Endothelial cell of umbilical vein (primary cell): ENCODE data around the gene SPAM1. TPM values are rescaled to one million over a fixed set of nuclear protein-coding genes. Genes with fewer than 3 reads are reported as not detected.

ENCODE experiments used
- BruUV-seq: library from RNA; stranded (reverse); fragments of 400-500 nt; replicated peaks from 2 replicates; lab custom pipeline; 2021; lab: Mats Ljungman, UMichigan
- CTCF ChIA-PET: fragments of 300-600, 350-600 bp; sonication (Branson Sonifier 250); formaldehyde crosslinking; loops from one replicate; lab custom pipeline; 2021; ENCODE audit warnings: antibody characterized with exemption, inconsistent platforms; lab: Charles Lee
- POLR2A ChIA-PET: fragments of 300-600, 350-600 bp; sonication (Branson Sonifier 250); formaldehyde crosslinking; loops from one replicate; lab custom pipeline; 2021; ENCODE audit warnings: antibody characterized with exemption, inconsistent platforms; lab: Charles Lee
- DNase-seq: peaks from one replicate; pipeline ENCODE4 v3.0.0-alpha.2; 2011; ENCODE audit warnings: low read depth, low spot score
- FAIRE-seq: peaks from 2 replicates; lab custom pipeline; 2011; peaks lifted over from hg19 to GRCh38; lab: Jason Lieb, UNC
- H2AFZ ChIP-seq: 2 replicates; pipeline ENCODE4 v1.6.0; 2012; ENCODE audit warnings: low read depth, low read length, control low read depth, inconsistent platforms
- H3K27ac ChIP-seq: 2 replicates; pipeline ENCODE4 v1.5.1; 2011; ENCODE audit warnings: low read depth, mild to moderate bottlenecking, control low read depth, low read length, moderate library complexity; ENCODE audit not compliant: insufficient read depth
- H3K27me3 ChIP-seq, 2 experiments: 2 replicates each; pipeline versions ENCODE4 v1.6.0 to v1.6.1; 2011; ENCODE audit warnings: low read length in 2 of 2, mixed read lengths in 1 of 2; ENCODE audit not compliant: control insufficient read depth in 2 of 2, insufficient read depth in 2 of 2
- H3K36me3 ChIP-seq, 2 experiments: 2 replicates in 1 of 2; 3 replicates in 1 of 2; pipeline ENCODE4 v1.5.1; 2011; ENCODE audit warnings: low read length in 2 of 2, mild to moderate bottlenecking in 1 of 2, moderate library complexity in 1 of 2; ENCODE audit not compliant: control insufficient read depth in 2 of 2, insufficient read depth in 2 of 2; ENCODE audit errors: extremely low read depth in 1 of 2
- H3K4me1 ChIP-seq: 3 replicates; pipeline ENCODE4 v1.5.1; 2011; ENCODE audit warnings: mild to moderate bottlenecking, low read length; ENCODE audit not compliant: control insufficient read depth, insufficient read depth; ENCODE audit errors: extremely low read depth
- H3K4me2 ChIP-seq: 2 replicates; pipeline ENCODE4 v1.6.1; 2011; ENCODE audit warnings: low read length, control low read depth, mixed read lengths; ENCODE audit not compliant: insufficient read depth
- H3K4me3 ChIP-seq, 3 experiments: fragments of 200-600 bp in 1 of 3; sonication (generic), shearing (Covaris generic) in 1 of 3; replicated peaks in 1 of 3; 2 replicates each; pipeline ENCODE4 v1.5.1; 2011 to 2016; ENCODE audit warnings: control low read depth in 3 of 3, low read length in 3 of 3, mild to moderate bottlenecking in 2 of 3, inconsistent platforms in 1 of 3, low read depth in 1 of 3, moderate library complexity in 1 of 3; ENCODE audit not compliant: insufficient read depth in 1 of 3
- H3K79me2 ChIP-seq: 2 replicates; pipeline ENCODE4 v1.6.0; 2012; ENCODE audit warnings: low read length, inconsistent platforms; ENCODE audit not compliant: control insufficient read depth, insufficient read depth
- H3K9ac ChIP-seq: replicated peaks from 2 replicates; pipeline ENCODE3; 2011; ENCODE audit warnings: low read length, control low read depth; ENCODE audit not compliant: insufficient read depth; ENCODE audit errors: extremely low read depth
- H3K9me1 ChIP-seq: replicated peaks from 3 replicates; pipeline ENCODE4 v1.6.0; 2011; ENCODE audit warnings: mild to moderate bottlenecking, low read length; ENCODE audit not compliant: control insufficient read depth, insufficient read depth; ENCODE audit errors: extremely low read depth
- H3K9me3 ChIP-seq: replicated peaks from 2 replicates; pipeline ENCODE4 v1.5.1; 2012; ENCODE audit warnings: low read length, inconsistent platforms; ENCODE audit not compliant: control insufficient read depth, insufficient read depth
- H4K20me1 ChIP-seq: replicated peaks from 2 replicates; pipeline ENCODE3; 2011; ENCODE audit warnings: mild to moderate bottlenecking, low read length; ENCODE audit not compliant: control insufficient read depth, insufficient read depth; ENCODE audit errors: extremely low read depth
- CTCF ChIP-seq, 2 donors: IDR thresholded peaks; 1 replicate in 1 of 2; 2 replicates in 1 of 2; pipeline ENCODE4 v1.5.1; 2011; ENCODE audit warnings: low read length in 2 of 2, mild to moderate bottlenecking in 2 of 2, moderate library complexity in 2 of 2, control low read depth in 1 of 2, inconsistent platforms in 1 of 2, low read depth in 1 of 2; ENCODE audit not compliant: insufficient read depth in 1 of 2; ENCODE audit errors: extremely low read depth in 1 of 2
- EZH2 ChIP-seq: IDR thresholded peaks from 2 replicates; pipeline ENCODE4 v1.6.1; 2012; ENCODE audit warnings: borderline replicate concordance, low read depth, mild to moderate bottlenecking, moderate library complexity, low read length, inconsistent platforms; ENCODE audit not compliant: severe bottlenecking
- FOS ChIP-seq: IDR thresholded peaks from 2 replicates; pipeline ENCODE4 v1.6.1; 2011; ENCODE audit warnings: mild to moderate bottlenecking, low read length, moderate library complexity, borderline replicate concordance; ENCODE audit not compliant: insufficient read depth
- GATA2 ChIP-seq: IDR thresholded peaks from 2 replicates; pipeline ENCODE4 v1.7.0; 2011; ENCODE audit warnings: low read depth, mild to moderate bottlenecking, moderate library complexity, mixed read lengths, low read length; ENCODE audit not compliant: insufficient read length, insufficient read depth
- JUN ChIP-seq: IDR thresholded peaks from 2 replicates; pipeline ENCODE4 v1.6.1; 2011; ENCODE audit warnings: borderline replicate concordance, low read depth; ENCODE audit not compliant: insufficient read length, insufficient read depth
- MAX ChIP-seq: IDR thresholded peaks from 2 replicates; pipeline ENCODE4 v1.6.1; 2011; ENCODE audit not compliant: insufficient read depth, insufficient read length
- MYC ChIP-seq: IDR thresholded peaks from one replicate; pipeline ENCODE4 v1.6.1; 2011; ENCODE audit warnings: mild to moderate bottlenecking, low read depth, low read length
- POLR2A ChIP-seq: IDR thresholded peaks from 2 replicates; pipeline ENCODE4 v1.6.1; 2012; ENCODE audit warnings: low read depth, mild to moderate bottlenecking, control low read depth, low read length
- POLR2AphosphoS5 ChIP-seq: IDR thresholded peaks from 2 replicates; pipeline ENCODE4 v1.6.1; 2012; ENCODE audit warnings: low read depth, mild to moderate bottlenecking, control low read depth, low read length, moderate library complexity; ENCODE audit not compliant: insufficient read depth
- dilution Hi-C: fragments of 300-500 bp; cut with MboI; formaldehyde crosslinking; loops from one replicate; pipeline ENCODE4 v1.15.0; 2019; ENCODE audit warnings: low sequenced_read_pairs; ENCODE audit not compliant: extremely low pct_ligation_motif_present
- intact Hi-C: fragments of 100-400 bp; cut with micrococcal nuclease; formaldehyde crosslinking; loops from one replicate; pipeline ENCODE4 v1.10.0; 2022
- polyA plus RNA-seq, 4 experiments: library from polyadenylated mRNA; depleted of rRNA in 3 of 4; stranded (reverse) in 3 of 4; unstranded in 1 of 4; fragments of >200 nt; gene quantifications; 2 replicates each; pipeline versions ENCODE4 v1.2.1 to v1.2.3, GENCODE V29; 2011 to 2012; ENCODE audit warnings: missing spikeins in 1 of 4
- total RNA-seq: library from RNA; stranded (reverse); gene quantifications from 2 replicates; pipeline ENCODE4 v1.2.3, GENCODE V29; 2021

Gene SPAM1
- total and polyA plus RNA-seq, 2 donors (not counting 3 experiments of a cell fraction or from before 2014, with no cell fraction given), result not detected

DNA sequence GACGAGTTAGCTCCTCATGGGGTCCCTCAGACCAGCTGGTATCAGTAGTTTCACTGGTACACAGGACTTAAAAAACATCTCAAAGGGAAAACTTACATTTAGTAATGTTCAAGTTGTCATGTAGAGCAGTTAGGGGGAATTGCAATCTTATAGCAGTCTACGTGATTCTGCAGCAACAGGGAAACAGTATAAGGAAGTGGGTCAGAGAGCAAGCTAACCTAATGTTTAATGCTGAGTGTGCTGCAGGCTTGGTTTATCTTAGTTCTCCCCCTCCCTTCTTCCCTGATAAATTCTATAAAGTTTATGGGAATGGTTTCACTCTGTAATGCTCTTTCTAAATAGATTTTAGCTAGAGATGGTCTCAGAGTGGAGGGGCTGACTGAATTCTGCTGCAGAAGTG lies 11.3 kb downstream of the SPAM1 start:
- H3K36me3 ChIP-seq, result no peaks in the 10 kb centered on the region
- no peak overlapping the region for H3K27ac ChIP-seq
- CTCF ChIA-PET, result no interaction called here
- H3K27me3 ChIP-seq, result no peaks in the 10 kb centered on the region
- no TSS peak for BruUV-seq
- no peak for TF ChIP-seq MYC
- no peak for TF ChIP-seq CTCF (IDR thresholded peaks at IDR 0.05; ENCODE audit: extremely low read depth in 1 of 2, insufficient read depth in 1 of 2, low read depth in 1 of 2, low read length in 2 of 2)
- no peak for TF ChIP-seq EZH2
- TF ChIP-seq GATA2, result no peak
- no peak overlapping the region for H3K9ac ChIP-seq
- no peaks in the 10 kb centered on the region for H3K4me1 ChIP-seq
- H3K4me3 ChIP-seq, result no peak overlapping the region
- no peak overlapping the region for H2AFZ ChIP-seq
- no peaks in the 10 kb centered on the region for H3K9me3 ChIP-seq
- no peak for DNase-seq
- no peak overlapping the region for H3K4me2 ChIP-seq
- intact Hi-C loops, result no loop called here
- dilution Hi-C loops, result no loop called here
- FAIRE-seq, result no peak
- no peaks in the 10 kb centered on the region for H3K9me1 ChIP-seq
- POLR2A ChIA-PET, result no interaction called here
- no peaks in the 10 kb centered on the region for H3K79me2 ChIP-seq
- H4K20me1 ChIP-seq, result no peaks in the 10 kb centered on the region

- Histone ChIP-seq H3K4me1 (no peaks in the 10 kb centered on the region), H2AFZ (no peak overlapping the region), H3K4me3 (no peak overlapping the region), H4K20me1 (no peaks in the 10 kb centered on the region), H3K9me3 (no peaks in the 10 kb centered on the region), H3K36me3 (no peaks in the 10 kb centered on the region), H3K79me2 (no peaks in the 10 kb centered on the region), H3K27me3 (no peaks in the 10 kb centered on the region), H3K9ac (no peak overlapping the region), H3K9me1 (no peaks in the 10 kb centered on the region), H3K4me2 (no peak overlapping the region), H3K27ac (no peak overlapping the region)
- TF ChIP-seq POLR2A (no peak), CTCF (IDR thresholded peaks at IDR 0.05; ENCODE audit: extremely low read depth in 1 of 2, insufficient read depth in 1 of 2, low read depth in 1 of 2, low read length in 2 of 2) (no peak), EZH2 (no peak), POLR2AphosphoS5 (no peak), JUN (no peak), FOS (no peak), GATA2 (no peak), MYC (no peak), MAX (no peak)
- ChIA-PET POLR2A (no interaction called here), CTCF (no interaction called here)
- dilution Hi-C loops, result no loop called here
- intact Hi-C loops, result no loop called here
- no TSS peak for BruUV-seq
- DNase-seq (no peak), FAIRE-seq (no peak)
These were observed 14.7 kb downstream of the SPAM1 start for GRCh38 chr7:123939784-123940183.
